Caco-2 (cell line): ENCODE measurements around the gene PALM3. TPM values are rescaled to one million over a fixed set of nuclear protein-coding genes. Genes with fewer than 3 reads are reported as not detected.

ENCODE experiments used
- BruUV-seq: library from RNA; stranded (reverse); fragments of 400-500 nt; replicated peaks from 2 replicates; lab custom pipeline; 2021; lab: Mats Ljungman, UMichigan
- CTCF ChIA-PET: fragments of 300-600 bp; sonication (Branson Sonifier 250); formaldehyde crosslinking; loops from one replicate; lab custom pipeline; 2022; ENCODE audit warnings: antibody characterized with exemption; lab: Charles Lee
- POLR2A ChIA-PET: fragments of 300-600 bp; sonication (Branson Sonifier 250); formaldehyde crosslinking; loops from one replicate; lab custom pipeline; 2022; ENCODE audit warnings: antibody characterized with exemption; lab: Charles Lee
- DNase-seq, 2 experiments: peaks; one replicate each; pipeline versions ENCODE4 v3.0.0 to v3.0.0-alpha.2; 2020 to 2022
- H3K27me3 ChIP-seq: replicated peaks from 2 replicates; pipeline ENCODE4 v1.6.0; 2011; ENCODE audit warnings: low read length; ENCODE audit not compliant: control insufficient read depth, insufficient read depth
- H3K36me3 ChIP-seq: 2 replicates; pipeline ENCODE4 v1.5.1; 2011; ENCODE audit warnings: low read length; ENCODE audit not compliant: control insufficient read depth, insufficient read depth
- H3K4me1 ChIP-seq: fragments of 250-450 bp; sonication (Bioruptor Pico); 2 replicates; pipeline ENCODE4 v1.5.1; 2020; ENCODE audit warnings: mild to moderate bottlenecking
- H3K4me3 ChIP-seq: 2 replicates; pipeline ENCODE4 v1.5.1; 2011; ENCODE audit warnings: low read depth, mild to moderate bottlenecking, control low read depth, low read length
- H3K9me3 ChIP-seq: fragments of 250-450 bp; sonication (Bioruptor Pico); 2 replicates; pipeline ENCODE4 v1.5.1; 2020; ENCODE audit warnings: mild to moderate bottlenecking, moderate library complexity
- H3K27ac Mint-ChIP-seq: one replicate; pipeline ENCODE4 v1.8.0; 2022; ENCODE audit warnings: mixed read lengths; ENCODE audit not compliant: unreplicated experiment
- H3K27me3 Mint-ChIP-seq: one replicate; pipeline ENCODE4 v1.8.0; 2022; ENCODE audit warnings: mixed read lengths; ENCODE audit not compliant: insufficient read depth, unreplicated experiment
- H3K36me3 Mint-ChIP-seq: one replicate; pipeline ENCODE4 v1.8.0; 2022; ENCODE audit warnings: mild to moderate bottlenecking, mixed read lengths; ENCODE audit not compliant: insufficient read depth, unreplicated experiment
- H3K4me1 Mint-ChIP-seq: one replicate; pipeline ENCODE4 v1.8.0; 2022; ENCODE audit warnings: low read depth, mixed read lengths; ENCODE audit not compliant: unreplicated experiment
- H3K4me3 Mint-ChIP-seq: one replicate; pipeline ENCODE4 v1.8.0; 2022; ENCODE audit warnings: mild to moderate bottlenecking, moderate library complexity, mixed read lengths; ENCODE audit not compliant: unreplicated experiment
- H3K9me3 Mint-ChIP-seq: one replicate; pipeline ENCODE4 v1.8.0; 2022; ENCODE audit warnings: mixed read lengths; ENCODE audit not compliant: unreplicated experiment
- intact Hi-C: fragments of 100-400 bp; cut with micrococcal nuclease; formaldehyde crosslinking; loops from one replicate; pipeline ENCODE4 v1.10.0; 2022; ENCODE audit not compliant: unreplicated experiment
- total RNA-seq: library from RNA; stranded (reverse); gene quantifications from 2 replicates; pipeline ENCODE4 v1.2.3, GENCODE V29; 2022
- TF ChIP-seq, protein P1 (sequence below), 2 experiments: fragments of 200-600 bp in 1 of 2; IDR thresholded peaks; 1 replicate in 1 of 2; 2 replicates in 1 of 2; pipeline versions ENCODE4 v1.5.1 to v1.8.0; 2011 to 2022; ENCODE audit warnings: antibody characterized with exemption in 1 of 2, control low read depth in 1 of 2, inconsistent platforms in 1 of 2, low read depth in 1 of 2, low read length in 1 of 2, mild to moderate bottlenecking in 1 of 2, moderate library complexity in 1 of 2; ENCODE audit not compliant: insufficient read depth in 1 of 2, severe bottlenecking in 1 of 2, unreplicated experiment in 1 of 2

Gene PALM3
- total RNA-seq, 1 experiment from 2014 or later = 25.9 TPM

DNA sequence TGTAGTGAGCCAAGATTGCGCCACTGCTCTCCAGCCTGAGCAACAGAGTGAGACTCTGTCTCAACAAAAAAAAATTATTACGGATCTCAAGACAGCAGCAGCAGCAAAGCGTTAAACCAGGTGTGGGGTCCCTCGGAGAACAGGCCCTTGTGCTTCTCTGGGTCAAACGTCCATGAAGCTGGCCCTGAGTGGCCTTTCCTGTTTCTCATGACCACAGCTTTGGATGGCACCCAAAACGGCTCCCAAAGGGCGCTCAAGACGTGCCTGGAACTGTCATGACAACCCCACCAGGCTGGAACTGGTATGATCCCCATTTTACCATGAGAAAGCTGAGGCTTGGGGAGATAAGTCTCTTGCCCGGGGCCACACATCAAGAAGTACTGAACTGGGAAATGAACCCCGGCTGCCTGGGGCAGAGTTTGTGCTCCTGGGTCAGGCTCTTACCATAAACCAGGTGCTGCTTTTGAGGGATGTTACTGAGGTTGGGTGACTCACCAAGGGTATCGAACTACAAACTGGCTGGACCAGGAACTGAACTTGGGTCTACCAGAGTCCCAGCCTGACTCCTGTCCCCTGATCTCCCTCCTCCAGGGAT lies 40.3 kb upstream of the PALM3 start:
- Histone ChIP-seq H3K4me1 (no peaks in the 10 kb centered on the region), H3K36me3 (no peaks in the 10 kb centered on the region), H3K4me3 (no peak overlapping the region), H3K9me3 (no peaks in the 10 kb centered on the region), H3K27me3 (no peaks in the 10 kb centered on the region)
- no peaks in the 10 kb centered on the region for H3K9me3 Mint-ChIP-seq
- TF ChIP-seq, protein P1, sequence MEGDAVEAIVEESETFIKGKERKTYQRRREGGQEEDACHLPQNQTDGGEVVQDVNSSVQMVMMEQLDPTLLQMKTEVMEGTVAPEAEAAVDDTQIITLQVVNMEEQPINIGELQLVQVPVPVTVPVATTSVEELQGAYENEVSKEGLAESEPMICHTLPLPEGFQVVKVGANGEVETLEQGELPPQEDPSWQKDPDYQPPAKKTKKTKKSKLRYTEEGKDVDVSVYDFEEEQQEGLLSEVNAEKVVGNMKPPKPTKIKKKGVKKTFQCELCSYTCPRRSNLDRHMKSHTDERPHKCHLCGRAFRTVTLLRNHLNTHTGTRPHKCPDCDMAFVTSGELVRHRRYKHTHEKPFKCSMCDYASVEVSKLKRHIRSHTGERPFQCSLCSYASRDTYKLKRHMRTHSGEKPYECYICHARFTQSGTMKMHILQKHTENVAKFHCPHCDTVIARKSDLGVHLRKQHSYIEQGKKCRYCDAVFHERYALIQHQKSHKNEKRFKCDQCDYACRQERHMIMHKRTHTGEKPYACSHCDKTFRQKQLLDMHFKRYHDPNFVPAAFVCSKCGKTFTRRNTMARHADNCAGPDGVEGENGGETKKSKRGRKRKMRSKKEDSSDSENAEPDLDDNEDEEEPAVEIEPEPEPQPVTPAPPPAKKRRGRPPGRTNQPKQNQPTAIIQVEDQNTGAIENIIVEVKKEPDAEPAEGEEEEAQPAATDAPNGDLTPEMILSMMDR (IDR thresholded peaks at IDR 0.05; ENCODE audit: insufficient read depth in 1 of 2, low read depth in 1 of 2, low read length in 1 of 2, severe bottlenecking in 1 of 2, unreplicated experiment in 1 of 2) = no peak
- H3K27ac Mint-ChIP-seq = no peak overlapping the region
- no peak overlapping the region for H3K4me3 Mint-ChIP-seq
- H3K36me3 Mint-ChIP-seq = peaks cover 6% of the 10 kb centered on the region
- CTCF ChIA-PET = no interaction called here
- BruUV-seq = no TSS peak
- DNase-seq = no peak
- POLR2A ChIA-PET = no interaction called here
- no peaks in the 10 kb centered on the region for H3K4me1 Mint-ChIP-seq
- intact Hi-C loops = no loop called here
- H3K27me3 Mint-ChIP-seq = no peaks in the 10 kb centered on the region

DNA sequence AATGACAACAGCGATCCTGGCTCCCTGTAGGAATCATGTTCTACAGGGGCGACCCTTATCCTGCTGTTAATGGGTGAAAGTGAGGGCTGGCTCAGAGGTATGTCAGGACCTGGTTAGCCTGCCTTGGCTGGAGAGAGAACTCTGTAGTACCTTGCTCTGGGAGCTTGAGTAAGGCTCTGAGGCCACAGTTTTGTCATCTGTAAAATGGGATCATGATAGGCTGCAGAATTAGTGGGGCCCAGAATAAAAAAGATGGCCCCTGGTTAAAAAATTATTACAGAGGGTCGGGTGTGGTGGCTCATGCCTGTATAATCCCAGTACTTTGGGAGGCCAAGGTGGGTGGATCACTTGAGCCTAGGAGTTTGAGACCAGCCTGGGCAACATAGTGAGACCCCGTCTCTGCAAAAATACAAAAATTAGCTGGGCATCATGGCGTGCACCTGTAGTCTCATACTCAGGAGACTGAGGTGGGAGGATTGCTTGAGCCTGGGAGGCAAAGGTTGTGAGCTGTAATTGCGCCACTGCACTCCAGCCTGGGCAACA lies 39.2 kb upstream of the PALM3 start:
- POLR2A ChIA-PET = no interaction called here
- Mint-ChIP-seq H3K4me1 (no peaks in the 10 kb centered on the region), H3K27ac (no peak overlapping the region), H3K36me3 (peaks cover 6% of the 10 kb centered on the region), H3K27me3 (no peaks in the 10 kb centered on the region), H3K4me3 (no peak overlapping the region), H3K9me3 (no peaks in the 10 kb centered on the region)
- CTCF ChIA-PET = no interaction called here
- no peaks in the 10 kb centered on the region for H3K9me3 ChIP-seq
- H3K36me3 ChIP-seq = no peaks in the 10 kb centered on the region
- H3K27me3 ChIP-seq = no peaks in the 10 kb centered on the region
- BruUV-seq = no TSS peak
- DNase-seq = no peak
- intact Hi-C loops = no loop called here
- H3K4me1 ChIP-seq = no peaks in the 10 kb centered on the region
- no peak overlapping the region for H3K4me3 ChIP-seq
- TF ChIP-seq, protein P1 (IDR thresholded peaks at IDR 0.05; ENCODE audit: insufficient read depth in 1 of 2, low read depth in 1 of 2, low read length in 1 of 2, severe bottlenecking in 1 of 2, unreplicated experiment in 1 of 2) = no peak

DNA sequence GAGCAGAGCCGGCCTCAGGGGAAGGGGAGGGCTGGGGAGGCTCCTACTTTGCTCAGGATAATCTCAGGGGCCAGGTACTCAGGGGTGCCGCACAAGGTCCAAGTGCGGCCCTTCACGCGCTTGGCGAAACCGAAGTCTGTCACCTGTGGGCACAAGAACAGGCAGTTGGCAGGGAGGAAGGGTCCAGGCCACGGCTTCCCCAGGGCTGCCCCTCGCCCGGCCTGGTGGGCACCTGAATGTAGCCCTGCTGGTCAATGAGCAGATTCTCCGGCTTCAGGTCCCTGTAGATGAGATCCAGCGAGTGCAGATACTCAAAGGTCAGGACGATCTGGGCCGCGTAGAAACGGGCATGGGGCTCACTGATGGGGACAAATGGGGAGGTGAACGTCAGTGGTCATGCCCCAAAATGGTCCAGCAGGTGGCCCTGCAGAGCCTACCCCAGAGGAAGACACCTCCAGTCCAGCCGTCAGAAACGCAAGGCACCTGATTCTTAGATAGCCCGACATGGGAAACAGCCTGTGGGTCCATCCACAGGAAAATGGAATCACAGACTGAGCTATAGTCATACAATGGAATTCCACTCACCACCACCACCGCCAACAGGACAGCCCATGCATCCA lies 35.8 kb upstream of the PALM3 start:
- peaks cover 16% of the 10 kb centered on the region for H3K36me3 Mint-ChIP-seq
- H3K27me3 ChIP-seq = no peaks in the 10 kb centered on the region
- H3K4me1 ChIP-seq = no peaks in the 10 kb centered on the region
- H3K4me3 ChIP-seq = no peak overlapping the region
- TF ChIP-seq, protein P1 (IDR thresholded peaks at IDR 0.05; ENCODE audit: insufficient read depth in 1 of 2, low read depth in 1 of 2, low read length in 1 of 2, severe bottlenecking in 1 of 2, unreplicated experiment in 1 of 2) = peak; percentile 6 to 13
- no peaks in the 10 kb centered on the region for H3K4me1 Mint-ChIP-seq
- no peaks in the 10 kb centered on the region for H3K27me3 Mint-ChIP-seq
- H3K4me3 Mint-ChIP-seq = no peak overlapping the region
- H3K27ac Mint-ChIP-seq = no peak overlapping the region
- POLR2A ChIA-PET = no interaction called here
- H3K9me3 Mint-ChIP-seq = no peaks in the 10 kb centered on the region
- BruUV-seq = no TSS peak
- intact Hi-C loops = no loop called here
- H3K9me3 ChIP-seq = peaks cover 7% of the 10 kb centered on the region; the same call in 1 of the 2 replicates
- CTCF ChIA-PET = no interaction called here
- no peaks in the 10 kb centered on the region for H3K36me3 ChIP-seq
- DNase-seq = peak in 1 of 2 experiments; percentile 35
